Epithelial cell of esophagus (primary cell): ENCODE data around the gene MUC22.
A peak's percentile ranks its signal among the peaks of the same experiment; 100 is the strongest.
"Not testable (repeated sequence)": the region's sequence is repeated elsewhere in the genome, so short reads cannot be mapped to it uniquely, and the experiment has no call there.

ENCODE experiments used
- DNase-seq: peaks from one replicate; pipeline ENCODE4 v3.0.0; 2010; ENCODE audit warnings: low read depth
- H3K4me3 ChIP-seq: 2 replicates; pipeline ENCODE4 v1.5.1; 2011; ENCODE audit warnings: mild to moderate bottlenecking, low read length, control low read depth
- CTCF ChIP-seq: IDR thresholded peaks from 2 replicates; pipeline ENCODE4 v1.5.1; 2011; ENCODE audit warnings: low read depth, mild to moderate bottlenecking, low read length, control low read depth, inconsistent platforms; ENCODE audit not compliant: insufficient read depth; ENCODE audit errors: missing control alignments

The MUC22 gene

GRCh38 chr6:31005249-31006020 is 4.8 kb upstream of the MUC22 start:
- no peak overlapping the region for H3K4me3 ChIP-seq
- peak; percentile 55 for DNase-seq
- no peak for TF ChIP-seq CTCF

GRCh38 chr6:31007694-31008093 is 2.6 kb upstream of the MUC22 start:
- H3K4me3 ChIP-seq, result no peak overlapping the region
- no peak for TF ChIP-seq CTCF
- DNase-seq, result peak; percentile 91

GRCh38 chr6:31008165-31008564 is 2.1 kb upstream of the MUC22 start:
- no peak for TF ChIP-seq CTCF
- DNase-seq, result peak; percentile 7
- H3K4me3 ChIP-seq, result no peak overlapping the region

GRCh38 chr6:31009731-31010130 is 543 bp upstream of the MUC22 start:
- H3K4me3 ChIP-seq, result no peak overlapping the region
- peak; percentile 6 for DNase-seq
- TF ChIP-seq CTCF, result no peak

GRCh38 chr6:31011153-31011552 is 879 bp downstream of the MUC22 start:
- DNase-seq, result no peak
- no peak overlapping the region for H3K4me3 ChIP-seq

GRCh38 chr6:31016659-31017299 is 6.5 kb downstream of the MUC22 start:
- H3K4me3 ChIP-seq, result no peak overlapping the region
- no peak for DNase-seq
- TF ChIP-seq CTCF, result no peak

More at GRCh38 chr6:31011153-31011552, 879 bp downstream of the MUC22 start:
- no peak for TF ChIP-seq CTCF

GRCh38 chr6:31017436-31017835 is 7.2 kb downstream of the MUC22 start:
- DNase-seq, H3K4me3 ChIP-seq: not testable (repeated sequence)
